NCI-H2107 (cell line): ENCODE results near the gene DAW1.
"Not testable (repeated sequence)": the region's sequence is repeated elsewhere in the genome, so short reads cannot be mapped to it uniquely, and the experiment has no call there.

Source experiments
- DNase-seq: peaks from one replicate; lab custom pipeline; 2025; lab: John Stamatoyannopoulos, UW

The DAW1 gene

GRCh38 chr2:227914362-227914761 is 42.9 kb downstream of the DAW1 start:
- DNase-seq = no peak

GRCh38 chr2:227921648-227922047 is 50.2 kb downstream of the DAW1 start:
- DNase-seq = no peak

- DNase-seq = no peak
These were observed 60.6 kb downstream of the DAW1 start for GRCh38 chr2:227932001-227932400.

- no peak for DNase-seq
These were observed 61.0 kb downstream of the DAW1 start for GRCh38 chr2:227932403-227932802.

GRCh38 chr2:227933884-227934283 is 62.5 kb downstream of the DAW1 start:
- no peak for DNase-seq

GRCh38 chr2:227936249-227936648 is 64.8 kb downstream of the DAW1 start:
- not testable (repeated sequence) for DNase-seq

GRCh38 chr2:227939271-227940027 is 68.0 kb downstream of the DAW1 start:
- DNase-seq = no peak

GRCh38 chr2:227942021-227942420 is 70.6 kb downstream of the DAW1 start:
- DNase-seq = no peak

GRCh38 chr2:227942965-227943364 is 71.5 kb downstream of the DAW1 start:
- no peak for DNase-seq

- no peak for DNase-seq
These were observed 88.9 kb downstream of the DAW1 start for GRCh38 chr2:227960317-227960716.

GRCh38 chr2:227971619-227972230 is 100.3 kb downstream of the DAW1 start:
- DNase-seq = peak; percentile 40

- no peak for DNase-seq
These were observed 101.8 kb downstream of the DAW1 start for GRCh38 chr2:227973241-227973640.
